HepG2 (cell line): ENCODE data around the gene SDC1. TPM values are rescaled to one million over a fixed set of nuclear protein-coding genes. Genes with fewer than 3 reads are reported as not detected.

ENCODE experiments used
- ASH2L ChIP-seq: fragments of 300-600, 200-600 bp; sonication (generic); IDR thresholded peaks from 2 replicates; pipeline ENCODE4 v1.7.0; 2017; ENCODE audit warnings: low read depth, mild to moderate bottlenecking, moderate library complexity, mixed read lengths, low read length; ENCODE audit not compliant: insufficient read length
- BATF2 ChIP-seq: sonication (generic); formaldehyde crosslinking; IDR thresholded peaks from 2 replicates; pipeline ENCODE4 v1.8.0; 2022; ENCODE audit warnings: mild to moderate bottlenecking, missing genetic modification reagents, moderate library complexity
- CAMTA2 ChIP-seq: sonication (generic); formaldehyde crosslinking; IDR thresholded peaks from 2 replicates; pipeline ENCODE4 v1.4.0; 2020; ENCODE audit warnings: mild to moderate bottlenecking, missing genetic modification reagents, borderline replicate concordance
- DMAP1 ChIP-seq: IDR thresholded peaks from 2 replicates; pipeline ENCODE4 v1.6.1; 2016
- IKZF5 ChIP-seq: IDR thresholded peaks from 2 replicates; pipeline ENCODE4 v1.6.1; 2018; ENCODE audit warnings: missing genetic modification reagents, mild to moderate bottlenecking, missing compliant biosample characterization
- KDM6A ChIP-seq: IDR thresholded peaks from 2 replicates; pipeline ENCODE4 v1.6.1; 2016; ENCODE audit warnings: low read depth
- KLF12 ChIP-seq: sonication (generic); formaldehyde crosslinking; IDR thresholded peaks from 2 replicates; pipeline ENCODE4 v1.4.0; 2020; ENCODE audit warnings: missing genetic modification reagents, borderline replicate concordance
- NAIF1 ChIP-seq: sonication (generic); formaldehyde crosslinking; IDR thresholded peaks from 2 replicates; pipeline ENCODE4 v1.5.0; 2020; ENCODE audit warnings: mild to moderate bottlenecking, missing genetic modification reagents, borderline replicate concordance
- PRDM15 ChIP-seq: sonication (generic); formaldehyde crosslinking; IDR thresholded peaks from 2 replicates; pipeline ENCODE4 v1.4.0; 2020; ENCODE audit warnings: missing genetic modification reagents
- SMAD9 ChIP-seq: sonication (generic); formaldehyde crosslinking; IDR thresholded peaks from 2 replicates; pipeline ENCODE4 v1.5.1; 2020; ENCODE audit warnings: mild to moderate bottlenecking, missing genetic modification reagents
- TFAP4 ChIP-seq: sonication (generic); IDR thresholded peaks from 2 replicates; pipeline ENCODE4 v1.6.1; 2016; ENCODE audit warnings: low read depth, borderline replicate concordance
- ZBTB44 ChIP-seq: sonication (generic); formaldehyde crosslinking; IDR thresholded peaks from 2 replicates; pipeline ENCODE4 v1.4.0; 2020; ENCODE audit warnings: missing genetic modification reagents
- ZFP90 ChIP-seq: sonication (generic); formaldehyde crosslinking; IDR thresholded peaks from 2 replicates; pipeline ENCODE4 v1.8.0; 2022; ENCODE audit warnings: missing genetic modification reagents, mild to moderate bottlenecking, inconsistent platforms, borderline replicate concordance
- ZMYM2 ChIP-seq: sonication (generic); formaldehyde crosslinking; IDR thresholded peaks from 2 replicates; pipeline ENCODE4 v1.8.0; 2022; ENCODE audit warnings: mild to moderate bottlenecking, missing genetic modification reagents
- ZNF18 ChIP-seq: sonication (generic); formaldehyde crosslinking; IDR thresholded peaks from 2 replicates; pipeline ENCODE4 v1.8.0; 2022; ENCODE audit warnings: mild to moderate bottlenecking, missing genetic modification reagents; ENCODE audit not compliant: insufficient replicate concordance
- ZNF263 ChIP-seq: sonication (generic); formaldehyde crosslinking; IDR thresholded peaks from 2 replicates; pipeline ENCODE4 v1.4.0; 2020; ENCODE audit warnings: missing genetic modification reagents
- ZNF629 ChIP-seq: sonication (generic); formaldehyde crosslinking; conservative IDR thresholded peaks from 2 replicates; pipeline ENCODE4 v1.5.0; 2020; ENCODE audit warnings: missing genetic modification reagents
- polyA plus RNA-seq, 8 experiments: library from polyadenylated mRNA; depleted of rRNA in 3 of 8; stranded (reverse) in 7 of 8; unstranded in 1 of 8; fragments of >200 nt; fragmentation: Illumina TruSeq in 4 of 8; extraction: Trizol in 4 of 8; gene quantifications; 2 replicates each; pipeline versions ENCODE4 v1.2.1 to v1.2.3, GENCODE V29; 2011 to 2016; ENCODE audit warnings: low read depth in 4 of 8, missing spikeins in 1 of 8, mixed read lengths in 1 of 8; ENCODE audit not compliant: insufficient read depth in 1 of 8
- total RNA-seq, 5 experiments: library from RNA; depleted of rRNA; stranded (reverse); fragments of >200 nt; fragmentation: Illumina TruSeq; extraction: Trizol; gene quantifications; 2 replicates each; pipeline ENCODE4 v1.2.3, GENCODE V29; 2016; ENCODE audit warnings: low read depth in 1 of 5

The SDC1 gene
- total and polyA plus RNA-seq, 2 of the 13 experiments (the other 11 are each of a cell fraction or from before 2014, with no cell fraction given) = 108 to 119 TPM

GRCh38 chr2:20213651-20214565 lies 11.0 kb downstream of the SDC1 start (continued):
- TF ChIP-seq PRDM15 = no peak
- peak; percentile 22 for TF ChIP-seq ZNF629 (CRISPR knock-in tag)
- TF ChIP-seq ZNF263 (CRISPR knock-in tag) = peak; percentile 59
- TF ChIP-seq KLF12 (CRISPR knock-in tag) = peak; percentile 65; the same call in 1 of the 2 replicates
- no peak for TF ChIP-seq NAIF1
- TF ChIP-seq DMAP1 = peak; percentile 60; the same call in 1 of the 2 replicates
- TF ChIP-seq IKZF5 (CRISPR knock-in tag) = 0 out of 2 replicates have a peak, but pooled peaks have one; percentile 61
- TF ChIP-seq ZFP90 (CRISPR knock-in tag) = peak; percentile 77
- peak; percentile 38 for TF ChIP-seq ZNF18 (CRISPR knock-in tag)
- no peak for TF ChIP-seq ZBTB44 (CRISPR knock-in tag)
- TF ChIP-seq KDM6A (CRISPR knock-in tag) = peak; percentile 58
- TF ChIP-seq TFAP4 = peak; percentile 96
- peak; percentile 93 for TF ChIP-seq ZMYM2
- TF ChIP-seq BATF2 = peak; percentile 29; the same call in 1 of the 2 replicates
- TF ChIP-seq CAMTA2 = 0 out of 2 replicates have a peak, but pooled peaks have one; percentile 77
- 0 out of 2 replicates have a peak, but pooled peaks have one; percentile 30 for TF ChIP-seq SMAD9 (CRISPR knock-in tag)
- peak; percentile 40 for TF ChIP-seq ASH2L
